PFSK-1 (cell line): ENCODE measurements around the gene PCMT1.

Experiments
- FOXP2 ChIP-seq: optimal IDR thresholded peaks from 2 replicates; pipeline ENCODE3; 2011; ENCODE audit warnings: borderline replicate concordance, control low read depth, inconsistent platforms; ENCODE audit not compliant: insufficient read depth; ENCODE audit errors: extremely low read length, extremely low read depth
- POLR2AphosphoS5 ChIP-seq: IDR thresholded peaks from 2 replicates; pipeline ENCODE4 v1.6.1; 2012; ENCODE audit warnings: low read depth, mild to moderate bottlenecking, control low read depth, low read length, moderate library complexity
- SIN3A ChIP-seq: IDR thresholded peaks from 2 replicates; pipeline ENCODE4 v1.6.1; 2012; ENCODE audit warnings: mild to moderate bottlenecking, low read length, moderate library complexity, borderline replicate concordance; ENCODE audit not compliant: insufficient read depth
- TAF1 ChIP-seq: IDR thresholded peaks from 2 replicates; pipeline ENCODE4 v1.6.1; 2012; ENCODE audit warnings: low read length, control low read depth, borderline replicate concordance; ENCODE audit not compliant: insufficient read depth
- TF ChIP-seq, protein P1 (sequence below), 2 experiments: IDR thresholded peaks; 2 replicates each; pipeline versions ENCODE4 v1.6.1 to v1.8.0; 2011 to 2012; ENCODE audit warnings: low read depth in 2 of 2, low read length in 2 of 2, control low read depth in 1 of 2, inconsistent platforms in 1 of 2, mild to moderate bottlenecking in 1 of 2, moderate library complexity in 1 of 2; ENCODE audit not compliant: insufficient read depth in 1 of 2

The PCMT1 gene

DNA sequence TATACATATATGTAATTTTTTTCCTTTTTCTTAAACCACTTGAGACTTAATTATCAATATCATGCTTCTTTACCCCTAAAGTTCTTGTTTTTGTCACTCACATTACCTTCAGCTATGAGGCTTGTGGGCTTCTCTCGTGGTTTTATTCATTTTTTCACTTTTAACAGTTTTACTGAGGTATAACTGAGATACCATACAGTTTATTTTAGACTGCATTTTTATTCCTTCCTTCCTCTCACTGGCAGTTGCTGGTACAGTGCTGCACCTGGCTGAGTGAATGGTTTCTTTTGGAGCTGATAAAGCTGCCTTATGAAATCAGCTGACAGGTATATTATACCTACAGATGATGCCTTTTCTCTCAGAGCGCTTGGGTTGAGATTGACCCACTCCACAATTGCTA is 60.3 kb downstream of the PCMT1 start:
- no peak for TF ChIP-seq FOXP2
- TF ChIP-seq SIN3A: no peak
- no peak for TF ChIP-seq POLR2AphosphoS5
- TF ChIP-seq, protein P1, sequence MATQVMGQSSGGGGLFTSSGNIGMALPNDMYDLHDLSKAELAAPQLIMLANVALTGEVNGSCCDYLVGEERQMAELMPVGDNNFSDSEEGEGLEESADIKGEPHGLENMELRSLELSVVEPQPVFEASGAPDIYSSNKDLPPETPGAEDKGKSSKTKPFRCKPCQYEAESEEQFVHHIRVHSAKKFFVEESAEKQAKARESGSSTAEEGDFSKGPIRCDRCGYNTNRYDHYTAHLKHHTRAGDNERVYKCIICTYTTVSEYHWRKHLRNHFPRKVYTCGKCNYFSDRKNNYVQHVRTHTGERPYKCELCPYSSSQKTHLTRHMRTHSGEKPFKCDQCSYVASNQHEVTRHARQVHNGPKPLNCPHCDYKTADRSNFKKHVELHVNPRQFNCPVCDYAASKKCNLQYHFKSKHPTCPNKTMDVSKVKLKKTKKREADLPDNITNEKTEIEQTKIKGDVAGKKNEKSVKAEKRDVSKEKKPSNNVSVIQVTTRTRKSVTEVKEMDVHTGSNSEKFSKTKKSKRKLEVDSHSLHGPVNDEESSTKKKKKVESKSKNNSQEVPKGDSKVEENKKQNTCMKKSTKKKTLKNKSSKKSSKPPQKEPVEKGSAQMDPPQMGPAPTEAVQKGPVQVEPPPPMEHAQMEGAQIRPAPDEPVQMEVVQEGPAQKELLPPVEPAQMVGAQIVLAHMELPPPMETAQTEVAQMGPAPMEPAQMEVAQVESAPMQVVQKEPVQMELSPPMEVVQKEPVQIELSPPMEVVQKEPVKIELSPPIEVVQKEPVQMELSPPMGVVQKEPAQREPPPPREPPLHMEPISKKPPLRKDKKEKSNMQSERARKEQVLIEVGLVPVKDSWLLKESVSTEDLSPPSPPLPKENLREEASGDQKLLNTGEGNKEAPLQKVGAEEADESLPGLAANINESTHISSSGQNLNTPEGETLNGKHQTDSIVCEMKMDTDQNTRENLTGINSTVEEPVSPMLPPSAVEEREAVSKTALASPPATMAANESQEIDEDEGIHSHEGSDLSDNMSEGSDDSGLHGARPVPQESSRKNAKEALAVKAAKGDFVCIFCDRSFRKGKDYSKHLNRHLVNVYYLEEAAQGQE (IDR thresholded peaks at IDR 0.05; ENCODE audit: insufficient read depth in 1 of 2, low read depth in 2 of 2, low read length in 2 of 2): no peak
- no peak for TF ChIP-seq TAF1

DNA sequence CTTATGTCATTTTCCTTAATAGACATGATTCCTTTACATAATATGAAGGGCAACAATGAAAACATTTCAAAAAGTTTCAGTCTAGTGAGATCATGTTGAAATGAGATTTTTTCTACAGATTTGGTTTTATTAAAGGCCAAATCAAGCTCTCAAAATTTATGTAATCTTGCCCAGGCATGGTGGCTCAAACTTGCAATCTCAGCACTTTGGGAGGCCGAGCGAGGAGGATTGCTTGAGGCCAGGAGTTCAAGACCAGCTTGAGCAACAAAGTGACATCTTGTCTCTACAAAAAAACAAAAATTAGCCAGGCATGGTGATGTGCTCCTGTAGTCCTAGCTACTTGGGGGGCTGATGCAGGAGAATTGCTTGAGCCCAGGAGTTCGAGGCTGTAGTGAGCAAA is 63.8 kb downstream of the PCMT1 start:
- TF ChIP-seq SIN3A (no peak), FOXP2 (no peak), TAF1 (no peak), POLR2AphosphoS5 (no peak)
- TF ChIP-seq, protein P1 (IDR thresholded peaks at IDR 0.05; ENCODE audit: insufficient read depth in 1 of 2, low read depth in 2 of 2, low read length in 2 of 2): no peak

- no peak for TF ChIP-seq POLR2AphosphoS5
- TF ChIP-seq SIN3A: no peak
- TF ChIP-seq, protein P1 (IDR thresholded peaks at IDR 0.05; ENCODE audit: insufficient read depth in 1 of 2, low read depth in 2 of 2, low read length in 2 of 2): no peak
- no peak for TF ChIP-seq TAF1
- no peak for TF ChIP-seq FOXP2
Measured at GRCh38 chr6:149815788-149816187, 66.2 kb downstream of the PCMT1 start.

DNA sequence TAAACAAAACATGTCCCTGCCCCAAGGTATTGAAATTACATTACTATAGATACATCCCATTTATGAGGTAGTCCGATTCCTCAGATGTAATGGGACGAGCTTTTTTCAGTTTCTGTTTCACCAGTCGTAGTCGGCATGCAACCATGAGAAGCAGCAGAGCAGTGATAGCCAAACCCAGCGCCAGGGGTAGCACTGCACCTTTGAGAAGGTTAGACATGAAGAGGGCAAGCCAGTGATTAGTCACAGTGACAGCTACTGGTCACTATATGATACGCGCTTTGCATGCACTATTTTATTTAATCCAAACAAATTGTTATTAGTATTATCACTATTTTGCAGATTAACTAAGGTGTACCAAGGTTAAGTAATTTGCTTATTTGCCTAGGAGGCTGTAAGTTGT is 71.0 kb downstream of the PCMT1 start:
- TF ChIP-seq TAF1: no peak
- no peak for TF ChIP-seq POLR2AphosphoS5
- TF ChIP-seq, protein P1 (IDR thresholded peaks at IDR 0.05; ENCODE audit: insufficient read depth in 1 of 2, low read depth in 2 of 2, low read length in 2 of 2): no peak
- TF ChIP-seq SIN3A: no peak
- TF ChIP-seq FOXP2: no peak

DNA sequence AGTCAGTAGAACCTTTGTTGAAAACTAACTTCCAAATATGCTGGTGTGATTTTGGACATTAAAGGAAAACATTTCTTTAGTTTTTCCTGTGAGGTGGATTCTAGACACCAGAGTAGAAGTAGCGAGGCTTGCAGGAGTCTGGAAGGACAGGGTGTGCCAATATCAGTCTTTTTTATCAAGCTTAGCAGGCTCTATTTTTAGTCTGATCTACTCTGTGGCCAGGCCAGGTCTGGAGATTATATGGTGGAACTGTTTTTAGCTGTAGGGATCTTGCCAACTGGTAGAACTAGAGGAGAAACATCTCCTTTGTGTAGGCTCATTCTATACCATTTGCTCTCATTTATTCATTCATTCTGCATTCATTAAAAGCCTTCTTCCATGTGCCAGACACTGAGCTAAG is 72.0 kb downstream of the PCMT1 start:
- TF ChIP-seq FOXP2: no peak
- TF ChIP-seq, protein P1 (IDR thresholded peaks at IDR 0.05; ENCODE audit: insufficient read depth in 1 of 2, low read depth in 2 of 2, low read length in 2 of 2): no peak
